Testis (tissue), 5 donors: ENCODE data around the gene STAP1. TPM values are rescaled to one million over a fixed set of nuclear protein-coding genes. Genes with fewer than 3 reads are reported as not detected.

ENCODE experiments used
- DNase-seq: peaks from one replicate; pipeline ENCODE4 v3.0.0-alpha.2; 2019
- H3K27ac ChIP-seq, 2 donors: fragments of 200-600 bp; sonication (generic); one replicate each; pipeline ENCODE4 v1.5.1; 2019
- H3K27me3 ChIP-seq: fragments of 200-600 bp; sonication (generic); one replicate; pipeline ENCODE4 v1.5.1; 2019
- H3K36me3 ChIP-seq: fragments of 200-600 bp; sonication (generic); one replicate; pipeline ENCODE4 v1.5.1; 2017; ENCODE audit warnings: low read depth; ENCODE audit errors: missing control alignments
- H3K4me1 ChIP-seq: fragments of 200-600 bp; sonication (generic); one replicate; pipeline ENCODE4 v1.5.1; 2019
- H3K4me3 ChIP-seq, 2 donors: fragments of 200-600 bp; sonication (generic); one replicate each; pipeline ENCODE4 v1.5.1; 2017 to 2019
- H3K9me3 ChIP-seq: fragments of 200-600 bp; sonication (generic); one replicate; pipeline ENCODE4 v1.5.1; 2017
- POLR2A ChIP-seq: fragments of 450-650 bp; IDR thresholded peaks from one replicate; pipeline ENCODE4 v1.6.1; 2017; ENCODE audit warnings: antibody characterized with exemption, mild to moderate bottlenecking, moderate library complexity
- WGBS, 2 donors: methylation state at CpG; one replicate each; pipeline ENCODE4 v1.1.5; 2018; 5-methylcytosine and 5-hydroxymethylcytosine counted together
- intact Hi-C: fragments of 100-400 bp; cut with DNase I; formaldehyde crosslinking; loops from one replicate; pipeline ENCODE4 v1.15.1; 2023; ENCODE audit warnings: low total_unique reads
- long read RNA-seq, 2 donors: transcript quantifications; one replicate each; lab custom pipeline, GENCODE V29; 2026
- polyA plus RNA-seq: library from polyadenylated mRNA; stranded (reverse); fragments of 350-450 nt; fragmentation: Illumina TruSeq; extraction: RNeasy Lipid Tissue Mini Kit (QIAGEN cat#74804); gene quantifications from one replicate; pipeline ENCODE4 v1.2.3, GENCODE V29; 2014; ENCODE audit warnings: low read depth, low replicate concordance; ENCODE audit not compliant: insufficient read depth
- total RNA-seq, 2 donors: library from RNA; depleted of rRNA; stranded (reverse); fragments of >200 nt; gene quantifications; one replicate each; pipeline ENCODE4 v1.2.3, GENCODE V29; 2016
- TF ChIP-seq, protein P1 (sequence below), 3 experiments: fragments of 450-650 bp in 2 of 3; fragments of 200-600 bp in 1 of 3; sonication (generic) in 1 of 3; IDR thresholded peaks; one replicate each; pipeline ENCODE4 v1.5.1; 2016 to 2019; ENCODE audit warnings: antibody characterized with exemption in 3 of 3, mild to moderate bottlenecking in 2 of 3, moderate library complexity in 1 of 3

Gene STAP1, protein sequence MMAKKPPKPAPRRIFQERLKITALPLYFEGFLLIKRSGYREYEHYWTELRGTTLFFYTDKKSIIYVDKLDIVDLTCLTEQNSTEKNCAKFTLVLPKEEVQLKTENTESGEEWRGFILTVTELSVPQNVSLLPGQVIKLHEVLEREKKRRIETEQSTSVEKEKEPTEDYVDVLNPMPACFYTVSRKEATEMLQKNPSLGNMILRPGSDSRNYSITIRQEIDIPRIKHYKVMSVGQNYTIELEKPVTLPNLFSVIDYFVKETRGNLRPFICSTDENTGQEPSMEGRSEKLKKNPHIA
- total RNA-seq (1 to 10 TPM in 1 of 2 donors, under 1 TPM in 1; 0.93 to 2.7 TPM), polyA plus RNA-seq (3.0 TPM)
- long read RNA-seq, donor 1, result 0 reads
- long read RNA-seq, donor 2, result 0 reads

DNA sequence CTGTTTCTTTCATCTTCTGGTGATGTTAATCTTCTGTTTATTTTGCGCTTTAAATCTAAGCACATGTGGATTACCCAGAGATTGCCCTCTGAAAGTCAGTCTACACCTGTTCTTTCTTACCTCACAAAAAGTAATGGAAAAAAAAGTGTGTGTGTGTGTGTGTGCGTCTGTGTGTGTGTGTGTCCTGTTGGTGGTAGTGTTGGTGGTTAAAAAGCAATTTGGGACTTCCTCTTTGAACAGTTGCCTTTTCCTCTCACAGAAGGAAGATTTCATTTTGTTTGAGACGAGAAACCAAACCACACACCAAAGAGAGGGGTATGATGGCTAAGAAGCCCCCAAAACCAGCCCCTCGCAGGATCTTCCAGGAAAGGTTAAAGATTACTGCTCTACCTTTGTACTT, at the start of gene STAP1:
STAP1 (plus strand) TSS at position 235 of the 400 bp plus-strand sequence; CDS start at position 318, 83 bp downstream.
- TF ChIP-seq, protein P1, sequence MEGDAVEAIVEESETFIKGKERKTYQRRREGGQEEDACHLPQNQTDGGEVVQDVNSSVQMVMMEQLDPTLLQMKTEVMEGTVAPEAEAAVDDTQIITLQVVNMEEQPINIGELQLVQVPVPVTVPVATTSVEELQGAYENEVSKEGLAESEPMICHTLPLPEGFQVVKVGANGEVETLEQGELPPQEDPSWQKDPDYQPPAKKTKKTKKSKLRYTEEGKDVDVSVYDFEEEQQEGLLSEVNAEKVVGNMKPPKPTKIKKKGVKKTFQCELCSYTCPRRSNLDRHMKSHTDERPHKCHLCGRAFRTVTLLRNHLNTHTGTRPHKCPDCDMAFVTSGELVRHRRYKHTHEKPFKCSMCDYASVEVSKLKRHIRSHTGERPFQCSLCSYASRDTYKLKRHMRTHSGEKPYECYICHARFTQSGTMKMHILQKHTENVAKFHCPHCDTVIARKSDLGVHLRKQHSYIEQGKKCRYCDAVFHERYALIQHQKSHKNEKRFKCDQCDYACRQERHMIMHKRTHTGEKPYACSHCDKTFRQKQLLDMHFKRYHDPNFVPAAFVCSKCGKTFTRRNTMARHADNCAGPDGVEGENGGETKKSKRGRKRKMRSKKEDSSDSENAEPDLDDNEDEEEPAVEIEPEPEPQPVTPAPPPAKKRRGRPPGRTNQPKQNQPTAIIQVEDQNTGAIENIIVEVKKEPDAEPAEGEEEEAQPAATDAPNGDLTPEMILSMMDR (IDR thresholded peaks at IDR 0.05), result no peak
- TF ChIP-seq POLR2A, result no peak
- Histone ChIP-seq H3K27me3 (no peaks in the 10 kb centered on the region), H3K4me1 (no peaks in the 10 kb centered on the region), H3K27ac (no peak within 1 kb of the TSS), H3K36me3 (no peaks in the 10 kb centered on the region), H3K4me3 (no peak within 1 kb of the TSS), H3K9me3 (no peaks in the 10 kb centered on the region)
- WGBS, 2 donors, result 77 to 85% methylated on average over 4 of the region's 4 CpGs
- intact Hi-C loops, result no loop called here
- no peak for DNase-seq

DNA sequence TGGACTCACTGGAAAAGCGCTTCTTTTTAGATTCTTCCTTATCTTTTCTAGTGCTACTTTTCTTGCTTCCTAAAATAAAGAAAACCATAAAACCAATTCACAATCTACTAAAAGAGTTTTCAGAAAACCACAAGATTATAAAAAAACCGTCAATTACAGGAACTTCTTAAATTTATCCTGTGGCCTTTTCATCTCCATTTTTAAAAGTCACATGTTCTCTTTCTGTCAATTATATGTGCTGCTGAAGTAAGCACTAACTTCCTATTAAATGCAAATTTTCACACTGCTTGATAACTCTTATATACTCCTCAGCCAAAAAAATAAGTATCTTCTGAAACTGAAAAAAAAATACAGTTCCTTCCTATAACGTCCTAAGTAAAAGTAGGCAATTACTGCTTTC, 46.0 kb upstream of the STAP1 start:
- Histone ChIP-seq H3K27ac (no peak overlapping the region), H3K36me3 (no peaks in the 10 kb centered on the region), H3K27me3 (no peaks in the 10 kb centered on the region), H3K4me1 (no peaks in the 10 kb centered on the region), H3K4me3 (no peak overlapping the region), H3K9me3 (no peaks in the 10 kb centered on the region)
- intact Hi-C loops, result no loop called here
- no peak for TF ChIP-seq POLR2A
- TF ChIP-seq, protein P1 (IDR thresholded peaks at IDR 0.05), result no peak
- no peak for DNase-seq
- 83 to 86% methylated on average over 3 of the region's 3 CpGs for WGBS, 2 donors

DNA sequence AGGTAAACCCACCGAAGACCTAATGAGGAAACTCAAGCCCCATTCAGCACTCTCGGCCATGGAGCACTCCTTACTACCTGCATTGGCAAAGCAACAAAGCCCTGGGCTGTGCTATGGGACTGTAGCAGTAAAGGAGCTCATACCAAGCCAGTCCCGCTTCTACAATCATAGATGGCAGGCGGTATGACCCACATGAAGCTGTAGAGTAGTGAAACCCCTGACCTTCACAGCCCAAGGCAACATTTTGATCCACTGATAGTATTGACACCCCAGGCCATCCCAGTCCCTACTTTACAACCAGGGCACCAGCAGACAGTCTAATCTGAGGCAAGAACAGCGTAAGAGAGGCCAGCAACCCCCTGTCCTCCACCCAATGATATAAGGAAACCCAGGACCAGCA, 38.4 kb upstream of the STAP1 start:
- 97 to 100% methylated on average over 2 to 5 of the region's 5 CpGs for WGBS, 2 donors
- Histone ChIP-seq H3K4me1 (no peaks in the 10 kb centered on the region), H3K27me3 (no peaks in the 10 kb centered on the region), H3K27ac (no peak overlapping the region), H3K36me3 (no peaks in the 10 kb centered on the region), H3K9me3 (no peaks in the 10 kb centered on the region), H3K4me3 (no peak overlapping the region)
- DNase-seq, result no peak
- intact Hi-C loops, result no loop called here
- no peak for TF ChIP-seq POLR2A
- TF ChIP-seq, protein P1 (IDR thresholded peaks at IDR 0.05), result no peak

DNA sequence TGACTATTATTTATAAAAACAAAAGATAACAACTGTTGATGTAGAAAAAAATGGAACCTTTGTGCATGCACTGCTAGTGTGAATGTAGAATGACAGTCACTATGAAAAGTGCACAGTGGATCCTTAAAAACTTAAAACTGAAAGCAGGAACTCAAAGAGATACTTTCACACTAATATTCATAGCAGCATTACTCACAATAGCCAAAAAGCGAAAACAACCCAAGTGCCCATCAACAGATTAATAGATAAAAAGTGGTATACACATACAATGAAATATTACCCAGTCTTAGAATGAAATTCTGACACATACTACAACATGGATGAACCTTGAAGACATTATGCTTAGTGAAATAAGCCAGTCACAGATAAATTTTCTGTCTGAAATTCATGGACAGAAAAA, 37.0 kb upstream of the STAP1 start:
- Histone ChIP-seq H3K36me3 (no peaks in the 10 kb centered on the region), H3K27me3 (no peaks in the 10 kb centered on the region), H3K4me1 (no peaks in the 10 kb centered on the region), H3K9me3 (no peaks in the 10 kb centered on the region), H3K27ac (no peak overlapping the region), H3K4me3 (no peak overlapping the region)
- no peak for DNase-seq
- intact Hi-C loops, result no loop called here
- 91 to 96% methylated on average over 1 of the region's 1 CpG for WGBS, 2 donors
- TF ChIP-seq, protein P1 (IDR thresholded peaks at IDR 0.05), result no peak
- TF ChIP-seq POLR2A, result no peak

DNA sequence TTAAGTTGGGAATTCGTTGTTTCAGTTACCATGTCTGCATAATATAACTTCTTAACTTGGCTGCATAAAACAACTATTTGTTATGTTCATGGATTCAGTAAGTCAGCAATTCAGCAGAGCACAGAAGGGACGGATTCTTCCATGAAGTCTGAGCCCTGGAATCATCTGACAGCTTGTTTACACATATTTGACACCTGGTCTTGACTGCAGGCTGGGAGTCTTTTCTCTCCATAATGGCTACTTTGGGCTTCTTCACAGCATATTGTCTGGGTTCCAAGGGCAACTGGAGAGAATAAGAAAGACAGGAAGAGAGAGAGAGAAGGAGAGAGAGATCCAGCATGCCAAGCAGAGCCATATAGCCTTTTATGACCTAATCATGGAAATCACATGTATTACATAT, 36.3 kb upstream of the STAP1 start:
- DNase-seq, result no peak
- H3K36me3 ChIP-seq, result no peaks in the 10 kb centered on the region
- no peak overlapping the region for H3K4me3 ChIP-seq
- no peak overlapping the region for H3K27ac ChIP-seq
- H3K4me1 ChIP-seq, result no peaks in the 10 kb centered on the region
- WGBS, 2 donors, result 77 to 85% methylated on average over 2 of the region's 2 CpGs
- intact Hi-C loops, result no loop called here
- no peak for TF ChIP-seq POLR2A
- TF ChIP-seq, protein P1 (IDR thresholded peaks at IDR 0.05), result no peak
- H3K27me3 ChIP-seq, result no peaks in the 10 kb centered on the region
- H3K9me3 ChIP-seq, result no peaks in the 10 kb centered on the region
